ENCODE results near the gene MAN1A2.

The MAN1A2 gene

DNA sequence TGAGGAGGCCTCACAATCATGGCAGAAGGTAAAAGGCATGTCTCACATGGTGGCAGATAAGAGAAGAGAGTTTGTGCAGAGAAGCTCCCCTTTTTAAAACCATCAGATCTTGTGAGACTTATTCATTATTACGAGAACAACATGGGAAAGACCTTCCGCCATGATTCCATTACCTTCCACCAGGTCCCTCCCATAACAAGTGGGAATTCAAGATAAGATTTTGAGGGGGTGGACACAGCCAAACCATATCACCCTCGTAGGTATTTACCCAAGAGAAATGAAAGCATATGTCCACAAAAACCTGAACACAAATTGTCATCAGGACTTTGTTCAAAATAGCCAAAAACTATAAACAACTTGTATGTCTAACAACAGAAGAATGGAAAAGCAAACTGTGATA is 192.7 kb downstream of the MAN1A2 start:
- DNase-seq (ENCODE audit: low spot score) = no peak

DNA sequence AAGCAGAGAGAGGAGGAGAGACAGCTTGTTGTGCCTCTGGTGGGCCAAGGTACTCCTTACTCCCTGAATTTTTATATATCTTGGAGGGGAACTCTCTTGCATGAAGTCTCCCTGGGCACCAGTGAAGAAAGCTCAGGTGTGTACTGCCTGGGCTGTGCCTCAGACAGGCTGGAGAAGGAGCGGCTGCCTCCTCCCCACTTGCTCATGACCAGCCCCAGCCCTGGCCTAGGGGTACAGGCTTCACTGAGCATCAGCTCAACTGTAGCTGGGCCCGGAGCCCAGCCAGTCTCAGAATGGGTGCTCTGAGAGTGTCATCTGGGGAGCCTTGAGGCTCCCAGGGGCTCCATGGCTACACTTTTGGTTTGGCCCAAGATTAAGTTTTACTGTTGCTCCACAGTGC is 193.8 kb downstream of the MAN1A2 start:
- no peak for DNase-seq (ENCODE audit: low spot score)

GRCh38 chr1:117561551-117561950 is 194.3 kb downstream of the MAN1A2 start:
- no peak for DNase-seq (ENCODE audit: low spot score)

GRCh38 chr1:117562581-117563491 is 195.6 kb downstream of the MAN1A2 start:
- DNase-seq (ENCODE audit: low spot score) = no peak

- no peak for DNase-seq (ENCODE audit: low spot score)
These were observed 196.2 kb downstream of the MAN1A2 start for GRCh38 chr1:117563492-117563875.

DNA sequence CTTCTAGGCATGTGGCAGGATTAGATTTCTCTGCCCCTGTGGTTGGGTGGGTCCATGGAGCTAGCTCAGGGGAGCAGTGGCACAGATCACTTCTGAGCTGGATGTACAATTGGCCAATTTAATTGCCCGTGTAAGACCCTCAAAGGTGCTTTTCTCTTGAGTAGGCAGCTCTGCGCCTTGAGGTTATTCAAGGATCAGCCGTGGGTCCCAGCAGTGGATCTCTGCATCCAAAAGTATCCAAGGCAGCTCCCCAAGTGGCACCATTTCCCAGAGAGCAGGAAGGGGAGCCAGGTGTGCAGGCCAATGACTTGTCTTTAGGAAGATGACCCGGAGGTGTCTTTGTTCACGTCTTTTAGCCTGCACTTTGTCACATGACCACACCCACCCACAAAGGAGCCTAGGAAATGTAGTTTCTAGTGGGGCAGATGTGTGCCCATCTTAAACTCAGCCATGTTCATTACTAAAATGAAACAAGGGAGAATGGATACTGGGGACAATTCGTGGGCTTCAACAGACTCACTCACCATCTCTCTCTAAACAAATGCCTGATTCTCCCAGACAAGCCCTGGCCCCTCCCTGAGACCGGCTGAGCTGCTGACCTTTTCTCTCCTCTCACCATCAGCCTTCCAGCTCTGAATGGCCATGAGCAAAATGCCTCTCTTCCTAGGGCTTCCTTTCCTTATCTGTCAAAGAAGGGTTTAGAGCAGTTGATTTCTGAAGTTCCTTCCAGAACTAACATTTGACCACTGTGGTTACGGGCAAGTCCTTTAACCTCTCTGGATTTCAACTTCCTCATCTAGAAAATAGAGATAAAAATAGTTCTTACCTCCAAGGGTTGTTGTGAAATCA is 197.2 kb downstream of the MAN1A2 start:
- no peak for DNase-seq (ENCODE audit: low spot score)

- no peak for DNase-seq (ENCODE audit: low spot score)
These were observed 197.9 kb downstream of the MAN1A2 start for GRCh38 chr1:117565076-117565556.

DNA sequence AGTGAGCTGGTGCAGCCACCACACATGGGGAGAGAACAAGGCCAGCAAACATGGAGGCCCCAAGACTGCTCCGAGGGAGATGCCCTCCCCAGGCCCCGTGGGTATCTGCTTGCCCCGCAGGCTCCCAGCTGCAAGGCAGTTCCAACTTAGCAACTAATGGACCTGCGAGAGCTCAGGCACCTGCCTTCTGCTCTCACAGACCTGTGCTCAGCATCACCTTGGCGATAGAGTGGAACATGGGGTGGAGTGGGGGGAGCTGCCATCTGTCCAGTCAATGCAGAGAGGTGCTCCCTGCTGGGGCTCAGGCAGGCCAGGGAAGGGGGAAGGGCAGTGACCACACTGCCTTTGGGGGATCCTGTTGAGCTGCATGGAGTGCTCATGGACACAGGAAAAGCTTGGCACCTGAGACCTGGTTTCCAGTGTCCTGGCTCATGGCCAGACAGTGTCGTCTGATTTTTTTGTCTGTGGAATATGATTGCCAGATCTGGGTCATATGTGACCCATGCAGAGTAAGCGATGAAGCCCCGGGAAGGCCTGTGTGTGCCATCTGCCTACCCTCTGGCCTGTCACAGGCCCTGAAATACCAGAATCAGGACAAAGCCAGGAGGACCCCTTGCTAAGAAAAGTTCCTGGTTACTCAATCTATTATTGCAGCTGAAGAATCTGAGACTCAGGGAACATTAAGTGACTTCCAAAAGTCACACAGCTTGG is 198.7 kb downstream of the MAN1A2 start:
- no peak for DNase-seq (ENCODE audit: low spot score)

DNA sequence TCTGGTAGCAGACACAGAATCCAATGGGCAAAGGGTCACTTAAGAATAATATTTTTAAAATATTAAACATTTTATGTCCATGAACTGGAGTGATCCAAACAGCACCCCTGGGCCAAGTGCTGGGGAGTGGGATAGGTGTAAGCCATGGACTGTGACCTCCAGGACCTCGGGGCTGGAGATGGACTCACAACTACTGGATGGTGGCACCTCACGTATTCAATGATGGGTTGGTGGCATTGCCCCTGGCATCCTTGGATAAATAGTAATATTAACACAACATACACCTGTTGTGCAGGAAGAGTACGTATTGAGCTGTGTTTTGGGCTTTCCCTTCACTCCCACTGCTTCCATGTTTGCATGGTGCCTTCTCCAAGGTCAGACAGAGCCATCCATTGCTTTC is 199.3 kb downstream of the MAN1A2 start:
- DNase-seq (ENCODE audit: low spot score) = no peak

GRCh38 chr1:117567435-117567834 is 200.2 kb downstream of the MAN1A2 start:
- no peak for DNase-seq (ENCODE audit: low spot score)

- no peak for DNase-seq (ENCODE audit: low spot score)
These were observed 200.7 kb downstream of the MAN1A2 start for GRCh38 chr1:117567976-117568375.

DNA sequence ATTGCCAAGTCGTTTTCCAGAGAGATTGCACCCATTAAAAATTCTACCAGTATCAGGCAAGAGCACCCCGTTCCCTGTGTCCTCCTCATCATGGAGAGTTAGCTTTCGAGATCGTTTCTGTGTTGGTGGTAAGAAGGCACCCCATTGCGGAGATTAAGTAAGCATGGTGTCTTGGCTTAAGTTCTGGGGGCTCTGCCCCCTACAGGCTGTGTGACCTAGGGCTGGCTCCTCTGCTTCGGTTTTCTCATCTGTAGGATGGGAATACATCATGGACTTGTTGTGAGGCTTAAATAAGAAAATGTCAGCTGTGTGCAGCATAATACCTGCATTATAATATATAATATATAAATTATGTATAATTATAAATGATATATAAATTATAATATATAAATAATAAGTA is 201.8 kb downstream of the MAN1A2 start:
- no peak for DNase-seq (ENCODE audit: low spot score)

- DNase-seq (ENCODE audit: low spot score) = no peak
These were observed 202.6 kb downstream of the MAN1A2 start for GRCh38 chr1:117569856-117570255.

GRCh38 chr1:117570988-117571409 is 203.8 kb downstream of the MAN1A2 start:
- DNase-seq (ENCODE audit: low spot score) = no peak

DNA sequence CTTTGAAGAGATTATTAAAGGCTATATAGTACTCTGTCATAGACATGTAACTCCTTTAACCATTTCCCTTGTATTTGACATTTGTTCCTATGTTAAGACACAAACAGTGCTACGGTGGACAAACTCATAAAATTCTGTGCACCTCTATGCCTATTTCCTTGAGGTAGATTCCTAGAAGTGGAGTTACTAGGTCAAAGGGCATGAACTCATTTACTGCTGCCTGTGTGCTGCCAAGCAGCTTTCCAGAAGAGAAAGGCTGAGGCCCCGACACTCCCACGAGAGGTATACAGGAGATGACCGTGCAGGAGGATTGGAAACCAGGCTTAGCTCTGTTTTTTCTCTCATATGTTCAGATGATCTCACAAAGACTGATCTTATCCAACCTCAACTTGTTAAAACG is 204.2 kb downstream of the MAN1A2 start:
- DNase-seq (ENCODE audit: low spot score) = no peak

DNA sequence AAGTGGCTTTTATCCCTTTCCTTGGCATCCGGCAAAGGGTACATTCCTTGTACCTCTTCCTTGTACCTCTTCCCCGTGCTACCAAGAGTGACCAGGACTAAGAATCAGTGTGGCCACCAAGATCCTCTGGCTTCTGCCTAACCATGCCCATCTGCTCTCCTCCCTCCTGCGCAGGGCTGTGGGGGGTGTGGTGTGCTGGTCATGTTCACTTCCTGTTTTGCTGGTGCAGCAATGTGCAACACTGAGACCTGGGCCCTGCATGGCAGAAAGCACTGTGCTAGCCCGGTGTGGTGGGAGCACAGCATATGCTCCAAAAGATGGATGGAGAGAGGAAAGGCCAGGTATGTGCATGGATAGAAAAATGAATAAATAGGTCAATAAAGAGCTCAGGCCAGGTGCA is 205.3 kb downstream of the MAN1A2 start:
- peak; percentile 54 for DNase-seq (ENCODE audit: low spot score)

GRCh38 chr1:117573386-117574023 is 206.3 kb downstream of the MAN1A2 start:
- DNase-seq (ENCODE audit: low spot score) = no peak

DNA sequence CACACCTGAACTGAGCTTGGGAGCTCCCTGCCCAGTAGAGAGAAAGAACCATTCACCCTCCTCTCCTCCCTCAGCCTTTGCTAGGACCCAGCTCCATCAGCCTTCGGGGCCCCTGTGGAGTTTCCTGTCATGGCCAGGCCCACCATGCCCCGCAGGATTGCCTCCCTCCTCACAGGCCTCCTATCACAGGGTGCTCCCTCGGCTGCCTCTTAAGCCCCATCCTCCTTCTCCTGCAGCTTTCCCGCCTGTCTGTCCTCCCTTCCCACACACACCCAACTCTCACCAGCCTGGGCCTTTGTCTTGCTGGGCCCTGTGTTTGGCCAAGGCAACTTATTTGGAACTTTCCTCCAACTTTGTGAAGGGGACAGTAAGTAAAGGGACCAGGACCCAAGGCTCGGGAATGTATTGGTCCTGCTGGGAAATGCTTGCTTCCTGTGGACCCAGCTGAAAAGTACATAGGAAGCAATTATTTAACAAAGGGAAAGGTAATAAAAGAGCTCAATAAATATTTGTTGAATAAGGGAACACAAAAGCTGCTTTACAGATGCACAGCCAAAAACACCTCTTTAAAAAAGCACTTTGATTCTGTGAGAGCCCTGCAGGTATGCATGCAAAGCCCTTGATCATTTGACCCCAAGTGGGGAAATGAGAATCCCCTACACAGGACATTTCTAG is 207.0 kb downstream of the MAN1A2 start:
- no peak for DNase-seq (ENCODE audit: low spot score)

DNA sequence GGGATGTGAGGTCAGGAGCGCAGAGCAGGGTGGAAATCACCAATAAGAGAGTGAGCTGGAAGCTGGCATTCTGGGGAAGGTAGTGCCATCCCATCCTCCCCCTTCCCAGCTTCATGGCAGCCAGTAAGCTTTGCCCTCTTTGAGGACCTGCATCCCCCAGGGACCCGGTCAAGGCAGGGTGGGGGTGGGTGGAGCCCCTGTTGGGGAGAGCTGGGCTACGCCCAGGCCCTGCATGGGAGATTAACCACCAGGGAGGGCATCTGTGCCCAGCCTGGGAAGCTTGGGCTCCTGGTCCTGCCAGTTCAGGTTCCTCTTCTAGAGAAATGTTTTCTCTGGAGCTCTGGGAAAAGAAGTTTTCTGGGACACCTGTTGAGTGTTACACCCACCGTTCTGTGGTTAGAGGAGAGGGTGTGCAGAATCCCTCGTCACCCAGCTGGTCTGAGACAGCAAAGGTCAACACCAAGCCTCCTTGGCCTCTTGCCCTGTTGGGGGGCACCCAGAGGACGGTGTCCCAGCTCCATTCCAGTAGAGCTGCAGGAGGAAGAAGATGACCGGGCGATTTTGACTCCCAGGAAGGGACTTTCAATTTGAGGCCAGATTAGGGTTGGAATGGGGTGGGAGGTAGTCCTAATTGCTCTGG is 208.5 kb downstream of the MAN1A2 start:
- DNase-seq (ENCODE audit: low spot score) = no peak

DNA sequence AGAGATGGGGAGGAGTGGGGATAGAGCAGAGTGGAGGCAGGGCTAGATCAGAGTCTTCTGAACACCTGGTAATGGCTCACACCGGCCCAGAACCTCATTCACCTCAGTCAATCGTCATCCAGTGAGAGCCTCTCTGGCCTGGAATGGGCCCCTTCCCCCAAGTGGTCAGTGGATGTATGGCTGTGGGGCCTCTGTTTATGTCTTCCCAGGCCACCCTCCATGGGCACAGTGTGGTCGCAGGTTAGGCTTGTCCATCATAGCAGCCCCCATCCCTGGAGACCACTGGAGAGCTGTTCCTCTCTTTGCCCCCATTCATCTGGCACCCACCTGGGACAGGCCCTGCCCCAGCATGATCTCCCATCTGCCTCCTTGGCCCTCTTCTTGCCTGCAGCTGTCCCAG is 209.0 kb downstream of the MAN1A2 start:
- DNase-seq (ENCODE audit: low spot score) = no peak
